VCaP (cell line): ENCODE measurements around the gene IPMK.
A peak's percentile ranks its signal among the peaks of the same experiment; 100 is the strongest.
"Not testable (repeated sequence)": the region's sequence is repeated elsewhere in the genome, so short reads cannot be mapped to it uniquely, and the experiment has no call there.

Experiments used
- H3K27ac ChIP-seq: fragments of 450-650 bp; 2 replicates; pipeline ENCODE4 v1.5.1; 2017
- CTCF ChIP-seq: fragments of 450-650 bp; conservative IDR thresholded peaks from 2 replicates; pipeline ENCODE4 v1.5.1; 2017; ENCODE audit warnings: mild to moderate bottlenecking, moderate library complexity

IPMK gene

GRCh38 chr10:58266826-58267712, 625 bp downstream of the IPMK start:
- H3K27ac ChIP-seq = peak overlapping the region; percentile 91
- TF ChIP-seq CTCF = no peak

DNA sequence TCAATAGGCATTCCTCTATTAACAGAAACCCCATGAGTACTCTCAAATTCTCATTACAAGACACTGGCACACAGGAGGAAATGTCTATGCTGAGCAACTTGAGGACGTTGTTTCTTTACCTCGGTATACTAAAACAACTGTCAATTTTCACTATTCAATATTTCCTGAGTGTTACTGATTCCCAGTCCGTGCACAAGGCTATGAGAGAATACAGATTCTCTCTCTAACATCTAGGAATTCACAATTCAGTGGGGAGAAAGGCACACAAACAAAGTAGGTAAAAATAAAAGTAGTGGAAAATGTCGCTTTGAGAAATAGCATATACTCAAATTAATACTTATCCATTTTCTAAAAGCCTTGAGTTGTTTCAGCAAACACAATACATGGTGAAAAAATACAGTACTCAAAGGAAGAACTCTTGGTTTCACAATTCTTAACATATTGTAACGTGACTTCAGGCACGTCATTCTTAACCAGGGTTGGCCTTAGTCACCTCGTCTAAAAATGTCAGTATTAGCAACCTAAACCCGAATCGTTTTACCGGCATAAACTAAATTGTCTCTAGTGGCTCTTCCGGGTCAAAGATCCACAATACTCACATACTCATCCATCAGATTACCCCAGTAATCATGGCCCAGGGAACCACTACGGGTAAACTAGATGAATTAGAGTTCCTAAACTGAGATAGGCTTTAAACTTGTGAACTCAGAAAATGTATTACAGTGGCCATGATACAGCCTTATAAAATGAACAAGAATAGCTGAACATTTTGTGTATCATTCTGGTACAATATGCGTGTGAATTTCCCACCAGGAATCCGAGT, 1.5 kb downstream of the IPMK start:
- no peak for TF ChIP-seq CTCF
- peak overlapping the region; percentile 91 for H3K27ac ChIP-seq

DNA sequence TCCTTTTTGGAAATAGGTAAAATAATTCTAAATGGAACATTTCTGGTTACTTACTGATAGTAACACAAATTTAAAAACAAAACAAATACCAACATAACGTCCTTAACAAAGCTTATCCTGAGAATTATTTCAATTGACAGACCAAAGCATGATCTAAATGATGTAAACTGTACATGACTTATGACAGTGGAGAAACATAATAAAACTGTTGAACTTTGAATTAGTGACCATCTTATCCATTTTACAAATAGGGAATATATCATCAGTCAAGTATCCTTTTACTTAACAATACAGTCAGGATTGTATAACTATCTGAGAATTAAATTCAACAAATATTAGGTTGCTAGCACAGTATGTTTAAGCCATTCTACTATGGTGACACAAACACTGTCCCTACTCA, 2.4 kb downstream of the IPMK start:
- no peak overlapping the region for H3K27ac ChIP-seq
- no peak for TF ChIP-seq CTCF

GRCh38 chr10:58264780-58265179, 2.9 kb downstream of the IPMK start:
- no peak overlapping the region for H3K27ac ChIP-seq
- TF ChIP-seq CTCF = no peak

DNA sequence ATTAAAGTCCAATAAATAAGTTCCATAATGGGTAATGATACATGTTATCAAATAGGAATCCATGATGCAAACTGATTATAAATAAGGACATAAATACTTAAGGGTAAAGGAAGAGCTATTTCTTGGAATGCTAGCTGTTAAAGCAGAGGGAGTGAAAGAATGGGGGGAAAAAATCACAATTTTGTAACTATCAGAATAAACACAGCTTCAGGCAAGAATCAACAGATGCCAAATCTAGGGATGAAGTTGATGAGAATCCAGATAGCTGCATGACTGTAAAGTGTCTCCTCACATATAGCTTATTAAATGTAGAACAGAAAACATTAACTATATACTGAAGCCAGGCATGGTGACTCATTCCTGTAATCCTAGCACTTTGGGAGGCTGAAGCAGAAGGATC, 4.9 kb downstream of the IPMK start:
- H3K27ac ChIP-seq = no peak overlapping the region
- no peak for TF ChIP-seq CTCF

DNA sequence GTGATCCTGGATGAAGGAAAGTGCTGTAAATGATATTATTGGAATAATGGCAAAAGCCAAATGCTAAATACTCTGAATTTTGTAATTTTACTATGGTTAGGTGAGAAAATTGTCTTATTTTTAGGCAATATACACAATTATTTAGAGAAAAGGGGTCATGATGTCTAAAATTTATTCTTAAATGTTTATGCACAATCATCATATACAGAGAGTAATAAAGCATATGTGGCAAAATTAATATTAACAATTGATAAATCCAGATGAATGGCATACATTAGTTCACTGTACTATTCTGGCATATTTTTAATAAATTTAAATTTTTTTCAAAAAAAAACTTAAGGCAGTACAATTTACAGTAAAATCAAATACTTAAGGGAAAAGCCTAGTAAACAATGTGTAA, 7.4 kb downstream of the IPMK start:
- TF ChIP-seq CTCF = no peak
- no peak overlapping the region for H3K27ac ChIP-seq

GRCh38 chr10:58258977-58259692, 8.6 kb downstream of the IPMK start:
- no peak overlapping the region for H3K27ac ChIP-seq
- TF ChIP-seq CTCF = no peak; the same call in 1 of the 2 replicates

DNA sequence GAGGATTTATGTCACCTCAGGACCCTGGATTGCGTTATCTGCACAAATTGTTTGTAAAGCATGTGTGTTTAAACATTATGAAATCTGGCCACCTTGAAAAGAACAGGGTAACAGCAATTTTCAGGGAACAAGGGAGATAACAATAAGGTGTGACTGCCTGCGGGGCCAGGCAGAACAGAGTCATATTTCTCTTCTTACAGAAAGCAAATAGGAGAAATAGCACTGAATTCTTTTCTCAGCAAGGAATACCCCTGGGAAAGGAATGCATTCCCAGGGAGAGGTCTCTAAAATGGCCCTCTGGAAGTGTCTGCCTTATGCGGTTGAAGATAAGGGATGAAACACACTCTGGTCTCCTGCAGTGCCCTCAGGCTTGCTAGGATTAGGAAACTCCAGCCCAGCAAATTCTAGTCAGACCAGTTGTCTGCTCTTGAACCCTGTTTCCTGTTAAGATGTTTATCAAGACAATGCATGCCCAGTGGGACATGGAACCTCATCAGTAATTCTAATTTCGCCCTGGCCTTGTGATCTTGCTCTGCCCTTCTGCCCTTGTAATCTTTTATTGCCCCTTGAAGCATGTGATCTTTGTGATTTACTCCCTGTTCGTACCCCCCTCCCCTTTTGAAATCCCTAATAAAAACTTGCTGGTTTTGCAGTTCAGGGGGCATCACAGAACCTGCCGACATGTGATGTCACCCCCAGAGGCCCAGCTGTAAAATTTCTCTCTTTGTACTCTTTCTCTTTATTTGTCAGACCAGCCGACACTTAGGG, 11.5 kb downstream of the IPMK start:
- H3K27ac ChIP-seq = not testable (repeated sequence)
